HG03354 (cell line): ENCODE measurements around the gene LMF1.

Source experiments
- ATAC-seq: cut with Tn5 transposase; IDR thresholded peaks from one replicate; pipeline ENCODE4 v1.9.1; 2021; ENCODE audit warnings: mild to moderate bottlenecking; ENCODE audit not compliant: unreplicated experiment, poor library complexity, severe bottlenecking

Gene LMF1

GRCh38 chr16:901715-902601, 68.8 kb downstream of the LMF1 start:
- ATAC-seq, result no peak

- ATAC-seq, result no peak
Observed at GRCh38 chr16:901149-901548, 69.6 kb downstream of the LMF1 start.

GRCh38 chr16:900211-900610, 70.6 kb downstream of the LMF1 start:
- no peak for ATAC-seq

- no peak for ATAC-seq
Observed at GRCh38 chr16:899683-900060, 71.1 kb downstream of the LMF1 start.

GRCh38 chr16:898761-899682, 71.8 kb downstream of the LMF1 start:
- no peak for ATAC-seq

GRCh38 chr16:898216-898615, 72.6 kb downstream of the LMF1 start:
- no peak for ATAC-seq

GRCh38 chr16:897701-898100, 73.1 kb downstream of the LMF1 start:
- ATAC-seq, result no peak

GRCh38 chr16:897200-897543, 73.6 kb downstream of the LMF1 start:
- no peak for ATAC-seq

GRCh38 chr16:896261-897199, 74.3 kb downstream of the LMF1 start:
- no peak for ATAC-seq

GRCh38 chr16:895371-895770, 75.4 kb downstream of the LMF1 start:
- no peak for ATAC-seq

- no peak for ATAC-seq
Observed at GRCh38 chr16:894841-895240, 75.9 kb downstream of the LMF1 start.

- no peak for ATAC-seq
Observed at GRCh38 chr16:894136-894535, 76.6 kb downstream of the LMF1 start.

- ATAC-seq, result no peak
Observed at GRCh38 chr16:893360-893759, 77.4 kb downstream of the LMF1 start.

GRCh38 chr16:892536-893255, 78.1 kb downstream of the LMF1 start:
- ATAC-seq, result no peak

GRCh38 chr16:892006-892405, 78.8 kb downstream of the LMF1 start:
- ATAC-seq, result no peak

GRCh38 chr16:891353-891740, 79.4 kb downstream of the LMF1 start:
- ATAC-seq, result no peak

GRCh38 chr16:890716-891352, 80.0 kb downstream of the LMF1 start:
- no peak for ATAC-seq

- ATAC-seq, result no peak
Observed at GRCh38 chr16:890217-890616, 80.6 kb downstream of the LMF1 start.

GRCh38 chr16:889586-889985, 81.2 kb downstream of the LMF1 start:
- no peak for ATAC-seq
